ENCODE measurements around the gene TEX44. TPM values are rescaled to one million over a fixed set of nuclear protein-coding genes. Genes with fewer than 3 reads are reported as not detected.

The TEX44 gene
- total and polyA plus RNA-seq, 2 of the 13 experiments (the other 11 are each of a cell fraction or from before 2014, with no cell fraction given) = not detected

- peak; percentile 53; the same call in 1 of the 2 replicates for TF ChIP-seq TFAP4 (IDR thresholded peaks at IDR 0.05; ENCODE audit: borderline replicate concordance, low read depth)
- TF ChIP-seq ZNF709 (CRISPR knock-in tag; IDR thresholded peaks at IDR 0.05) = no peak
Observed at GRCh38 chr2:231617059-231617926, 24.6 kb downstream of the TEX44 start (continued).

- Histone ChIP-seq H3K4me3 (replicated peaks in 1 of 3; ENCODE audit: insufficient read depth in 1 of 3, low read depth in 2 of 3, low read length in 3 of 3) (no peak overlapping the region), H3K9me3 (ENCODE audit: low read length) (no peaks in the 10 kb centered on the region), H3K79me2 (ENCODE audit: insufficient read depth, low read length) (no peaks in the 10 kb centered on the region), H3K27ac (ENCODE audit: extremely low read length, insufficient read depth, low read length) (no peak overlapping the region), H4K20me1 (ENCODE audit: insufficient read depth, low read length) (no peaks in the 10 kb centered on the region), H3K4me1 (ENCODE audit: insufficient read depth, low read length) (peaks cover 31% of the 10 kb centered on the region), H2AFZ (ENCODE audit: low read length) (no peak overlapping the region), H3K27me3 (ENCODE audit: control insufficient read depth in 1 of 2, insufficient read depth in 2 of 2, low read length in 2 of 2) (peaks cover 3 to 42% of the 10 kb centered on the region in 2 experiments; a peak in 3 of 5 replicates), H3K4me2 (ENCODE audit: low read depth, low read length) (no peak overlapping the region), H3K36me3 (replicated peaks in 1 of 2; ENCODE audit: control insufficient read depth in 1 of 2, insufficient read depth in 2 of 2, low read length in 2 of 2) (no peaks in the 10 kb centered on the region), H3K9ac (ENCODE audit: insufficient read depth, low read depth, low read length) (no peak overlapping the region)
- no peak for DNase-seq (ENCODE audit: low spot score)
- in situ Hi-C loops (cut with HindIII; ENCODE audit: extremely low pct_ligation_motif_present, low pct_unique_long_range_greater_than_20kb) = no loop called here
- BruUV-seq (replicated peaks) = no TSS peak
- ChIA-PET POLR2A (no interaction called here), CTCF (ENCODE audit: low intra/inter-chr PET ratio, low total read pairs) (no interaction called here)
- FAIRE-seq = no peak
- peak; percentile 21 for ATAC-seq
- intact Hi-C loops (cut with micrococcal nuclease; ENCODE audit: unreplicated experiment) = no loop called here
- 31% methylated on average over 20 of the region's 25 CpGs for WGBS (ENCODE audit: low lambda C conversion rate)
- no peak for TF ChIP-seq ZNF468 (CRISPR knock-in tag; IDR thresholded peaks at IDR 0.05)
- TF ChIP-seq POGZ (CRISPR knock-in tag; IDR thresholded peaks at IDR 0.05) = no peak
- TF ChIP-seq ZFP37 (CRISPR knock-in tag; IDR thresholded peaks at IDR 0.05; ENCODE audit: borderline replicate concordance) = no peak
- TF ChIP-seq ARNT (IDR thresholded peaks at IDR 0.05) = no peak
- TF ChIP-seq NR3C1 (CRISPR knock-in tag; IDR thresholded peaks at IDR 0.05) = no peak
- TF ChIP-seq MAFK (conservative IDR thresholded peaks at IDR 0.05 in 1 of 2, IDR thresholded peaks at IDR 0.05 in 1 of 2; ENCODE audit: low read length in 2 of 2) = no peak
- TF ChIP-seq ZNF674 (CRISPR knock-in tag; IDR thresholded peaks at IDR 0.05; ENCODE audit: low read depth) = no peak
- no peak for TF ChIP-seq ATF5 (CRISPR knock-in tag; IDR thresholded peaks at IDR 0.05; ENCODE audit: low read depth)
- TF ChIP-seq KDM2A (CRISPR knock-in tag; IDR thresholded peaks at IDR 0.05; ENCODE audit: borderline replicate concordance, low read depth) = no peak
- TF ChIP-seq RBFOX2 (IDR thresholded peaks at IDR 0.05; ENCODE audit: low read depth, low read length) = no peak
- TF ChIP-seq KAT7 (CRISPR knock-in tag; IDR thresholded peaks at IDR 0.05; ENCODE audit: borderline replicate concordance) = no peak
- no peak for TF ChIP-seq RFXAP (CRISPR knock-in tag; IDR thresholded peaks at IDR 0.05; ENCODE audit: borderline replicate concordance)
- no peak for TF ChIP-seq ZNF768 (CRISPR knock-in tag; IDR thresholded peaks at IDR 0.05)
Observed at GRCh38 chr2:231621051-231621879, 28.6 kb downstream of the TEX44 start.
